Umbilical cord (tissue), 2 donors: ENCODE results near the gene FOXO3. TPM values are rescaled to one million over a fixed set of nuclear protein-coding genes. Genes with fewer than 3 reads are reported as not detected.
"Not testable (repeated sequence)": the region's sequence is repeated elsewhere in the genome, so short reads cannot be mapped to it uniquely, and the experiment has no call there.

ENCODE experiments used
- DNase-seq: peaks from one replicate; pipeline ENCODE4 v3.0.0-alpha.2; 2015; ENCODE audit warnings: low spot score
- total RNA-seq: library from RNA; depleted of rRNA; stranded (reverse); fragments of >200 nt; gene quantifications from one replicate; pipeline ENCODE4 v1.2.3, GENCODE V29; 2014; ENCODE audit warnings: low replicate concordance; ENCODE audit not compliant: insufficient read depth

Gene FOXO3
- total RNA-seq, 1 donor from 2014 or later = 52.0 TPM

DNA sequence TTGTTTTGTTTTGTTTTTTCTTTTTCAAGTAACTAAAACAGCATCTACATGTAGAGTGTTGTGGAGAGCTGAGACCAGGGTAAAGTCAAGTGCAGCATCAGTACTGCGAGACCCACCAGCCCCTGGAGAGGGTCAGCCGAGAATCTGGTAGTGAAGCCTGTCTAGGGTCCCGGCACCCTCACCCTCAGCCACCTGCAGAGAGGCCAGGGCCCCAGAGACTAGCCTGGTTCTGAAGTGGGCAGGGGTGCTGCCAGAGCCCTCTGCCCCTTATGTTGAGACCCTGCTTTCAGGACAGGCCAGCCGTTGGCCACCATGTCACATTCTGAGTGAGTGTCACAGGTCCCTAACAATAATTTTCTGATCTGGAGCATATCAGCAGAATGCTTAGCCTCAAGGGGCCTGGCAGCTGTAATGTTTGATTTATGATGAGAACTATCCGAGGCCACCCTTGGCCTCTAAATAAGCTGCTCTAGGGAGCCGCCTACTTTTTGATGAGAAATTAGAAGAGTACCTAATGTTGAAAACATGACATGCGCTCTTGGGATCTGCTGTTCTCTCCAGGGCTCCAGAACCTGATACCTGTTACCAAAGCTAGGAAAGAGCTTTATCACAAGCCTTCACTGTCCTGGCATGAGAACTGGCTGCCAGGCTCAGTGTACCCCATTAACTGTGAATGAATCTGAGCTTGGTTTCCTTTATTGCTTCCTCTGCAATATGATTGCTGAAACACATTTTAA lies 121.8 kb downstream of the FOXO3 start:
- not testable (repeated sequence) for DNase-seq

- not testable (repeated sequence) for DNase-seq
Observed at GRCh38 chr6:108683976-108684375, 123.3 kb downstream of the FOXO3 start.

GRCh38 chr6:108684771-108685329 lies 124.1 kb downstream of the FOXO3 start:
- no peak for DNase-seq

DNA sequence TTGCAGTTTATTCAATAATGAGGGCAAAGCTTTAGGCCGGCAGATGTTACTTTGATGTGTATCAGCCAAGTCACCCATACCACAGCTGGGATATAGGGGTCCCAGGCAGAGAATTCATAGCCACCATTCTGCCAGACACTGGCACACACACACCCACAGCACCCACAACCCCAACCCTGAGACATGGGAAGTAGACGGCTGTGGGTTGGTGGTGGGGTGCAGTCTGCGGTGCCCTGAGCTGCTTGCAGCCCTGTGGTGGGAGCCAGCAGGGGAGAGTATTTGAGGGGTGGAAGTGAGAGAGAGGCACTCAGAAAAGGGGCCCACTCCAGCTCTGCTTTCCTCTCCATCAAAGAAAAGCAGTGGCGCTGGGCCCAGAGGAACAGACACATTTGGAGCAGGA lies 125.3 kb downstream of the FOXO3 start:
- no peak for DNase-seq

GRCh38 chr6:108686896-108687295 lies 126.2 kb downstream of the FOXO3 start:
- no peak for DNase-seq

GRCh38 chr6:108687921-108688320 lies 127.2 kb downstream of the FOXO3 start:
- no peak for DNase-seq

DNA sequence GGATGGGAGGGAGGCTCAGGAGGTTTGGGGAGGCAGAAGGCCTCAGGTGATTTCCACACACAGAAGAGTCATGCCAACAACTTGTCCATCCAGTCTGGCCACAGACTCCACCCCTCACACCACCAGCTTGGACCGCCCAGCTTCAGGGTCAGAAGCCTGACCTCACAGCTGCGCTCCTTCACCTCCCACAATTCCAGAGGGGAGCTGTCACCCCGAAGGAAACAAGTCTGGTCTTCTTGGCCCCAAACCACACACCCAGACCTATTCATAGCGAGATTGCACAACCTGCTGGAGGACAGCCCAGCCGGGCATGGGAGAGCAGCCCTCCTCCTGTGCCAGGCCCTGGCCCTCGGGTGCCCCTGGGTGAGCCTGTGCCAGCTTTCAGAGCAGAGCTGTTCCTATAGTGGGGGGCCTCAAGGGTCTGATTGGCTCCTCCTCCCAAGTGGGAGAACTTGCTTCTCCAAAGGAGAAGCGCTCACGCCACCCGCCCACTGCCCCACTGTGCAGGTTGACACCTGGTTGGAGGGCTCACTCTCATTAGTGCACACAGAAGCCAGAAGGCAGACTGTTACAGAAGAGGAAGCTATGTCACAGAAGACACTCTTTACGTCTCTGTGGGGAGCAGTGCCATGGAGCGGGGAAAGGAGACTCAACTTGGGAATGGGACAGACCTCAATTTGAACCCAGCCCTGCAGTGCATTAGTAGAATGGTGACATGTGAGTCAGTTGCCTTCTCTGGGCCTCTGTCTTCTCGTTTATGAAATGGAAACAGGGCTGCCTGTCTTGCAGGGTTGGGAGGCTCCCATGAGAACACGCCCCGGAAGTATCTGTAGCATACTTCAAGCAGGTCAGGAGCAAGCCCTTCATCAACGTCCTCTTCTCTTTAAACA lies 128.8 kb downstream of the FOXO3 start:
- DNase-seq = no peak

DNA sequence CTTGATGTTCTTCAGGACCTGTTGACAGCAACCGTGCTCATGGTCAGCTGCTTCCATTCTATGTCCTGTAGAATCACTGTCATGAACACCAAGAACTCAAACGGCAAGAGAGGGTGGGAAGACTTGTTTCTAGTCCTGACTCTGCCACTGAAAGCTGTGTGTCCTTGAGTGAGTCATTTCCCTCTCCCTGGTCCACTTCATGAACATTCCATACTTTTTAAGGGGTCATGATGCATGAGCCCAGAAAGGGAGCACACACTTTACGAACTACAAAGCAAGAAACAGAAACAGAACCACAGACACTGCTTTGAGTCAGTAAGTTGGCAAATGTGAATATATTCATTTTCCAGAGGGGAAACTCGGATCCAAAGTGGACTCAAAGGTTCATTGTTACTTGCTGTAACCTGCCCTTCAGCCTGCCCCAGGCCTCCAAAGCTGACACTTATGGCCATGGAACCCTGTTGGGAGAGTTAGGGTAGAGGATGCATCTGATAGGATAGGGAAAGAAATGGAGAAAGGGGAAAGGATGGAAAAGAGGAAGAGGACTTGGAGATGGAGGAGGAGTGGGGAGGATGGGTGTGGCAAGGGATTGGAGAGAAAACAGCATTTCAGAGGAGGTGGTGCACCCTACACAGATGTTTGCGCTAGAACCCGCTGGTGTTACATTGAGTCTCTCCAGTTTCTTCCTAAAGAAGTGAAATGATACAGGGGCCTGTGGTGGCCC lies 129.8 kb downstream of the FOXO3 start:
- no peak for DNase-seq

DNA sequence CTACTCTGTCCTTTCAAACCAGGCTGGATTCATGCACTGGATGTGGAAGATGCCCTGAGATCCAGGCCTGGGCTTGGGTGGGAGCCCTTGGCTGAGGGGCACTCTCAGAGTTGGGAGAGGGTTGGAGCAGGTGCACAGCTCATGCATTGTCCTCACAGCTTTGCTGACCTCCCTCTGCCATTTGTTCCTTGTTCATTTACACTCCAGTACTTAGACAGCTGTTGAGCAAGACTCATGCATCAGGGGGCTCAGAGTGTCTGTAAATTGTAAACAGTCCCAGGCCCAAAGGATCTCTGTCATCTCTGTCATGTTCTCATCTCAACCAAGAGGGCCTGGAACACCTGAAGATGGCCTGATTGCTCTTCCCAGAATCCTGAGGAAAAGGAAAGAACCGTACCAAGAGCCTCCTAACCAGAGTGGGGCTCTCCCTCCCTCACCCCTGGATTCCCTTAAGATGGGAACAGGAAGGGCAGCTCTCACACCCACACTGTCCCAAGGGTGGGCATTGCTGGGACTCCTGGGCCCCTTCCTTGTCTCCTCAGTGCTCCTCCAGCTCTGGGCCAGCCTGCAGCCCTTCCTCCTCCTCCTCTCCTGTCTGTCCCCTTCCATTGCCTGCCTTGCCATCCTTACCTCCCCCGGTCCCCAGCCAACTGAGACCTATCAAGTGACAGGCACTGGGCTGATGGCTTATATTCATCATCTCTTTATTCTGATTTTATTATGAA lies 132.9 kb downstream of the FOXO3 start:
- DNase-seq = no peak

DNA sequence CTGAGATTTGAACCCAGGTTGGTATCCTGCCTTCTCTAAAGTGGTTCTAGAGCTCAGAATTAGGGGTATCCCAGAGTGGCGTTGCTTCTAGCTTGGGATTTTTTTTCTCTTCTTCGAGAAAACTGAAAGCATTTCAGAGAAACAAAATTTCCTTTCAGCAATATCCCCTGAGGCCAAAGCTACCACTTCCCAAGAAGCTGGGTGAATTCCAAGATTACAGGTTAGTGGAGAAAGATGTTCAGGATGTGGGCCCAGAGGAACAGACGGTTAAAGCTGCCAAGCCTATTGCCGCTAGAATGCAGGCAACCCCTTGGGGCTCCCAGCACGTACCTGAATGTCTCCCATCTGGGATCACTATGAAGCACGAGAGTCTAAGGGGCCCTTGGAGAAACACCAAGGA lies 134.1 kb downstream of the FOXO3 start:
- no peak for DNase-seq

- no peak for DNase-seq
Observed at GRCh38 chr6:108697561-108698161, 136.9 kb downstream of the FOXO3 start.

DNA sequence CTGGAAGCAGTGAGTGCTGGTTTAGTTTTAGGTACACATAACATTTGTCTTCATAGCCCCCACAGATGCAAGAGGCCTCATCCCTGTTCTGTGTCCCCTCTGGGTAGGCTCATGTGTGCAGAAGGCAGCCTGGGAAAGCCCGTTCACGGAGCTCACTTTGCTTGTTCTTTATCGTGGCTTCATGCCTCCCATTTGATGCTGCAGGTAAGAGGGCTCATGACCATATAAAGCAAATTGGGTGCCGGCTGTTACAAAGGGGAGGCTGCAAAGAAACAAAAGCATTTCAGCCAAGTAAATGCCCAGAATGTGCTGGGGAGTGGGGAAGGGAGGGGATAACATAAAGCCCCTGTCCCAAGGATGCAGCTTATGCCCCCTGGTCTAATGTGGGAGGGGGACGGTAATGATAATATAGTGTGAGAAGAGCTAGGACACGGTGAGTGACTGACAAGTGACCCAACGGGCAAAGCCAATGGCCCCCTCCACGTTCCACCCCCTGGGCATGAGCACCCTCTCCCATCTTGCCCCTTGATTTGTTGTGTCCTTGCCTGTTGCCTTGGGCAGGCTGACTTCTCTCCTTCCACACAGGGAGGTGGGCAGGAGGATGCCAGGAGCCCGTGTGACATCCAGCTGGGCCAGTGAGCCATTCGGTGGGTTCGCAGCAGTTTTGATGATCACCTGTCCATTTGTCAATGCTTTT lies 138.0 kb downstream of the FOXO3 start:
- no peak for DNase-seq

GRCh38 chr6:108699290-108700041 lies 138.7 kb downstream of the FOXO3 start:
- peak; percentile 58 for DNase-seq

DNA sequence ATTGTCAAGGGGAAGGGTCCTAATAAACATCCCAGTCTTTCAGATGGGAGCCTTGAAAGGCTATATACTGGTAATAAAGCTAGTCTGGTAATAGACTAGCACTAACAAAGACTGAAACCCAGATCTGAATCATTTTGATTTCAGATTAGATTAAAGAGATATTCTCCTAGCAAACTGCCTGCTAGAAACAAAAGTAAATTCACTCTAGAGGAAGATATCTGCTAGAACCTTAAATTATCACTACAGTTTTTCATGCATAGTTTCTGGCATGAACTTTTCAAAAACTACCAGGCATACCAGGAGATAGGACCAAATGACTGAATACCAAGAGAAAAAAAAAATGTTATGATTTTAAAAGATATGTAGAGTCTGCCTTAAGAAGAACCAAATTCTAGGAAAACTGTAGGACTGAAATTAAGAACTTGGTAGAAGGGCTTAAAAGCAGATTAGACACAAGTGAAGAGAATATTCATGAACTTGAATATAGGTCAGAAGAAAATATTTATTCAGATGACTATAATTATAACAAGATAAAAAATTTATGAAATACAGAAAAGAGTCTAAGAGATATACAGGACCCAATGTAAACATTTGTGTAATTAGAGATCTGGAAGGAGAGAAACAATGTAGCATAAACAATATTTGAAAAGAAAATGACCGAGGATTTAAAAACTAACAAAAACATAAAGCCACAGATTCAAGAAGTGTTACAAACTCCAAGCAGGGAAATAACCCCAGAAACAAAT lies 141.6 kb downstream of the FOXO3 start:
- DNase-seq = no peak

DNA sequence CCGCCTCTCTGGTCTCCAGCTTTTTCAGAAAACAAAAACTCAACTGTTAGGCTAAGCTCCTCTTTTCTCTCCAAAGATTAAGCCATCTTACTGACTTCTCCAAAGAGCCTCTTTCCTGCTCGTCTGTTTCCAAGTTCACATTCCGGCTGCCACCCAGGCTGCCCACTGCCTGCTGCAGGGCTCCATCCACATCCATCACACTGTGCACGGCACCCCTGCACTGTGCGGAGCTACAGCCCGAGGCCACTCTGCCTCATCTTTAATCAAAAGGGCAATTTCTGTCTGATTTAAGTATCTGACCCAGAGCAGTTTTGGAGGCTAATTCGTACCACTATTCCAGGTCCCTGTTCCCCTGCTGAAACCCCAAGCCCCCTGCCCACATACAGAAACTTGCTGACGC lies 145.9 kb downstream of the FOXO3 start:
- no peak for DNase-seq

GRCh38 chr6:108707328-108707976 lies 146.7 kb downstream of the FOXO3 start:
- DNase-seq = no peak

- peak; percentile 31 for DNase-seq
Observed at GRCh38 chr6:108710030-108710429, 149.3 kb downstream of the FOXO3 start.

DNA sequence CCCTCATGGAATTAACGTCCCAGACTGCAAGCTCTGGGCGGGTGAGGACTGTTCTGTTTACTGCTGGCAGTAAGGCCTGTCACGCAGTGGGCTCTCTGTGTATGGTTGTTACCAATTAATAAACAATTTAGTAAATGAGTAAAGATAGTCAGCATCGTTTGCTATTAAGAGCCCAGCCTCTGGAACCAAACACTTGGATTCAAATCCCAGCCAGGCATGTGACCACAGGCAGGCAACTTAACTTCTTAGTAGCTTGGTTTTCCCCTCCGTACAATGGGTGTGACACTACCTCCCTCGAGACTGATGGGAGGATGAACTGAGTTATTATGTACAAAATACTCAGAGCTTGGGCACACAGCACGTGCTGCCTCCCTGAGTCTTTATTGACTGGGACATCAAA lies 149.8 kb downstream of the FOXO3 start:
- no peak for DNase-seq
